Peyer's patch (tissue), 4 donors: Measurements from ENCODE around the gene AGAP4. TPM values are rescaled to one million over a fixed set of nuclear protein-coding genes. Genes with fewer than 3 reads are reported as not detected.
"Not testable (repeated sequence)": the region's sequence is repeated elsewhere in the genome, so short reads cannot be mapped to it uniquely, and the experiment has no call there.

Experiments
- DNase-seq, 3 donors: peaks; one replicate each; pipeline ENCODE4 v3.0.0-alpha.2; 2017 to 2019
- H3K27ac ChIP-seq, 4 donors: fragments of 200-600 bp; sonication (generic); one replicate each; pipeline ENCODE4 v1.5.1; 2016 to 2019
- H3K27me3 ChIP-seq, 2 donors: fragments of 200-600 bp; sonication (generic); one replicate each; pipeline ENCODE4 v1.5.1; 2019
- H3K36me3 ChIP-seq, 3 donors: fragments of 200-600 bp; sonication (generic); one replicate each; pipeline ENCODE4 v1.5.1; 2016 to 2019
- H3K4me1 ChIP-seq, 4 donors: fragments of 200-600 bp; sonication (generic); one replicate each; pipeline ENCODE4 v1.5.1; 2016 to 2019
- H3K4me3 ChIP-seq, 4 donors: fragments of 200-600 bp; sonication (generic); 1 replicate in 3 of 4; 2 replicates in 1 of 4; pipeline ENCODE4 v1.5.1; 2016 to 2019; ENCODE audit warnings: mild to moderate bottlenecking in 1 of 4
- H3K9me3 ChIP-seq, 4 donors: fragments of 200-600 bp; sonication (generic); one replicate each; pipeline ENCODE4 v1.5.1; 2016 to 2019; ENCODE audit warnings: mild to moderate bottlenecking in 1 of 4
- total RNA-seq, 4 donors: library from RNA; depleted of rRNA; stranded (reverse); fragments of >200 nt; gene quantifications; one replicate each; pipeline ENCODE4 v1.1.0, GENCODE V29; 2016

The AGAP4 gene
- total RNA-seq, result 10 to 100 TPM; 17.0 to 59.4 (median 47.4) TPM

- not testable (repeated sequence) for H3K36me3 ChIP-seq, H3K27ac ChIP-seq, H3K4me3 ChIP-seq, H3K4me1 ChIP-seq, DNase-seq, H3K9me3 ChIP-seq, H3K27me3 ChIP-seq
Observed at GRCh38 chr10:45847400-45847799, at the start of gene AGAP4. TSS of gene AGAP4 (minus strand) at chr10:45847500. CDS start at chr10:45847347, 153 bp downstream.

- H3K4me3 ChIP-seq, H3K9me3 ChIP-seq, H3K4me1 ChIP-seq, DNase-seq, H3K36me3 ChIP-seq, H3K27ac ChIP-seq, H3K27me3 ChIP-seq: not testable (repeated sequence)
Observed at GRCh38 chr10:45890721-45891120, 43.4 kb upstream of the AGAP4 start.

GRCh38 chr10:45889539-45890230, 42.4 kb upstream of the AGAP4 start:
- H3K9me3 ChIP-seq, H3K27me3 ChIP-seq, H3K36me3 ChIP-seq, H3K27ac ChIP-seq, DNase-seq, H3K4me3 ChIP-seq, H3K4me1 ChIP-seq: not testable (repeated sequence)

GRCh38 chr10:45882880-45883279, 35.6 kb upstream of the AGAP4 start:
- H3K27ac ChIP-seq, H3K9me3 ChIP-seq, H3K27me3 ChIP-seq, H3K4me3 ChIP-seq, H3K36me3 ChIP-seq, DNase-seq, H3K4me1 ChIP-seq: not testable (repeated sequence)

- H3K4me3 ChIP-seq, H3K9me3 ChIP-seq, H3K36me3 ChIP-seq, H3K4me1 ChIP-seq, DNase-seq, H3K27ac ChIP-seq, H3K27me3 ChIP-seq: not testable (repeated sequence)
Observed at GRCh38 chr10:45865404-45865803, 18.1 kb upstream of the AGAP4 start.

GRCh38 chr10:45864264-45864663, 17.0 kb upstream of the AGAP4 start:
- H3K27ac ChIP-seq, H3K4me1 ChIP-seq, H3K27me3 ChIP-seq, H3K36me3 ChIP-seq, H3K9me3 ChIP-seq, DNase-seq, H3K4me3 ChIP-seq: not testable (repeated sequence)

GRCh38 chr10:45863632-45864031, 16.3 kb upstream of the AGAP4 start:
- H3K27me3 ChIP-seq, H3K36me3 ChIP-seq, H3K27ac ChIP-seq, H3K9me3 ChIP-seq, DNase-seq, H3K4me3 ChIP-seq, H3K4me1 ChIP-seq: not testable (repeated sequence)

GRCh38 chr10:45857931-45858330, 10.6 kb upstream of the AGAP4 start:
- not testable (repeated sequence) for H3K9me3 ChIP-seq, H3K27me3 ChIP-seq, H3K36me3 ChIP-seq, H3K4me3 ChIP-seq, H3K4me1 ChIP-seq, H3K27ac ChIP-seq, DNase-seq

GRCh38 chr10:45848467-45848866, 1.2 kb upstream of the AGAP4 start:
- H3K36me3 ChIP-seq, H3K4me1 ChIP-seq, DNase-seq, H3K27me3 ChIP-seq, H3K27ac ChIP-seq, H3K4me3 ChIP-seq, H3K9me3 ChIP-seq: not testable (repeated sequence)

GRCh38 chr10:45822918-45823317, 24.4 kb downstream of the AGAP4 start:
- H3K27me3 ChIP-seq, H3K4me1 ChIP-seq, H3K27ac ChIP-seq, H3K9me3 ChIP-seq, H3K4me3 ChIP-seq, H3K36me3 ChIP-seq, DNase-seq: not testable (repeated sequence)

- not testable (repeated sequence) for H3K36me3 ChIP-seq, H3K27ac ChIP-seq, H3K9me3 ChIP-seq, H3K27me3 ChIP-seq, H3K4me1 ChIP-seq, H3K4me3 ChIP-seq, DNase-seq
Observed at GRCh38 chr10:45820107-45820830, 27.0 kb downstream of the AGAP4 start.
